ENCODE data around the gene DDR2. TPM values are rescaled to one million over a fixed set of nuclear protein-coding genes. Genes with fewer than 3 reads are reported as not detected.
A peak's percentile ranks its signal among the peaks of the same experiment; 100 is the strongest.

The DDR2 gene
- total RNA-seq, 1 donor from 2014 or later = 0.37 TPM

GRCh38 chr1:162835157-162835899 is 203.1 kb downstream of the DDR2 start:
- intact Hi-C loops (cut with micrococcal nuclease) = no loop called here
- H3K27me3 Mint-ChIP-seq = peaks cover 10% of the 10 kb centered on the region
- peak; percentile 63 for DNase-seq

More at GRCh38 chr1:162835157-162835899, 203.1 kb downstream of the DDR2 start:
- peaks cover 19% of the 10 kb centered on the region for H3K4me1 Mint-ChIP-seq
- peak overlapping the region; percentile 73 for H3K27ac Mint-ChIP-seq
- H3K4me3 Mint-ChIP-seq = peak overlapping the region; percentile 6
- H3K9me3 Mint-ChIP-seq = peaks cover 11% of the 10 kb centered on the region
- H3K36me3 Mint-ChIP-seq (ENCODE audit: low read depth) = peaks cover 5% of the 10 kb centered on the region

Other genes starting within 250 kb of the DDR2 start
- not detected in 2 replicates for gene SH2D1B, start 220.3 kb upstream of the DDR2 start, total RNA-seq
- 59.8 and 60.1 TPM in 2 replicates for gene UHMK1, start 134.6 kb upstream of the DDR2 start, total RNA-seq
- gene UAP1, start 70.7 kb upstream of the DDR2 start, total RNA-seq = 44.5 and 44.9 TPM in 2 replicates
- 26.7 and 28.7 TPM in 2 replicates for gene HSD17B7, start 158.2 kb downstream of the DDR2 start, total RNA-seq
- gene CCDC190, start 228.7 kb downstream of the DDR2 start, total RNA-seq = not detected in 2 replicates